NT2/D1 (cell line): ENCODE data around the gene TP53RK.

Experiments
- SUZ12 ChIP-seq: IDR thresholded peaks from 2 replicates; pipeline ENCODE4 v1.6.1; 2011; ENCODE audit not compliant: insufficient read length, insufficient read depth; ENCODE audit errors: extremely low read depth
- YY1 ChIP-seq: IDR thresholded peaks from 2 replicates; pipeline ENCODE4 v1.6.1; 2011; ENCODE audit not compliant: insufficient read length, insufficient read depth
- ZNF274 ChIP-seq: IDR thresholded peaks from 2 replicates; pipeline ENCODE4 v1.6.1; 2011; ENCODE audit warnings: mild to moderate bottlenecking, low read depth, low read length

GRCh38 chr20:46638898-46639274, 50.4 kb downstream of the TP53RK start:
- TF ChIP-seq ZNF274 (no peak), SUZ12 (no peak), YY1 (no peak)
